GM12891 (cell line): Measurements from ENCODE around the gene PITRM1.
"Not testable (repeated sequence)": the region's sequence is repeated elsewhere in the genome, so short reads cannot be mapped to it uniquely, and the experiment has no call there.

Source experiments
- DNase-seq: peaks from one replicate; pipeline ENCODE4 v3.0.0; 2011; ENCODE audit warnings: low spot score; ENCODE audit not compliant: insufficient read length
- FAIRE-seq: peaks from 2 replicates; lab custom pipeline; 2011; peaks lifted over from hg19 to GRCh38; lab: Jason Lieb, UNC
- PAX5 ChIP-seq: IDR thresholded peaks from 2 replicates; pipeline ENCODE4 v1.6.1; 2011; ENCODE audit warnings: low read length, moderate library complexity, mild to moderate bottlenecking; ENCODE audit not compliant: insufficient read depth, severe bottlenecking
- POLR2A ChIP-seq: IDR thresholded peaks from 2 replicates; pipeline ENCODE4 v1.6.1; 2011; ENCODE audit warnings: low read depth, low read length, control low read depth
- POLR2AphosphoS5 ChIP-seq: IDR thresholded peaks from 2 replicates; pipeline ENCODE4 v1.6.1; 2011; ENCODE audit warnings: low read depth, low read length, control low read depth
- POU2F2 ChIP-seq: IDR thresholded peaks from 2 replicates; pipeline ENCODE4 v1.6.1; 2011; ENCODE audit warnings: low read depth, mild to moderate bottlenecking, control low read depth, low read length, moderate library complexity
- SPI1 ChIP-seq: IDR thresholded peaks from 2 replicates; pipeline ENCODE4 v1.6.1; 2011; ENCODE audit warnings: low read depth, low read length, control low read depth
- TAF1 ChIP-seq: IDR thresholded peaks from 2 replicates; pipeline ENCODE4 v1.6.1; 2011; ENCODE audit warnings: low read depth, low read length, control low read depth

PITRM1 gene

DNA sequence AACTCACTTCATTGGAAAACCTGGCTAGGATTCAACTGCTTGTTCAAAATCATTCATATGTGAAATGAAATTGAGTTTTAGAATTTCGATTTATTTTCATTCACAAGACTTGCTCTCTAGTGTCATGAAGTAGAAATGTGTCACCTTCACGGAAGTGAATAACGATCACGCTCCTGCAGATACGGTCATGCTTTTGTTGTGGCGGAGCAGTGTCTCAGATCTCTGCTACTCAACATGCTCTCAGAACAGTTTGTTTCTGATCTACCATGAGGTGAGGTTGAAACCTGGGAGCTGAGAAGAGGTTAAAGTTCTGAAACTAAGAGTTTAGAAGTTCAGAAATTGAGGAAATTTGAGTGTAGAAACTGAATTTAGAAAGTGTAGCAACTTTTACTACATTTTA, 13.8 kb upstream of the PITRM1 start:
- no peak for DNase-seq
- FAIRE-seq: no peak

GRCh38 chr10:3185386-3185785, 12.8 kb upstream of the PITRM1 start:
- DNase-seq (no peak), FAIRE-seq (no peak)
- TF ChIP-seq TAF1 (no peak), POU2F2 (no peak), SPI1 (no peak), PAX5 (no peak)

More for the DNA sequence above, 13.8 kb upstream of the PITRM1 start:
- TF ChIP-seq POU2F2 (no peak), PAX5 (no peak), POLR2A (no peak), SPI1 (no peak), POLR2AphosphoS5 (no peak), TAF1 (no peak)

DNA sequence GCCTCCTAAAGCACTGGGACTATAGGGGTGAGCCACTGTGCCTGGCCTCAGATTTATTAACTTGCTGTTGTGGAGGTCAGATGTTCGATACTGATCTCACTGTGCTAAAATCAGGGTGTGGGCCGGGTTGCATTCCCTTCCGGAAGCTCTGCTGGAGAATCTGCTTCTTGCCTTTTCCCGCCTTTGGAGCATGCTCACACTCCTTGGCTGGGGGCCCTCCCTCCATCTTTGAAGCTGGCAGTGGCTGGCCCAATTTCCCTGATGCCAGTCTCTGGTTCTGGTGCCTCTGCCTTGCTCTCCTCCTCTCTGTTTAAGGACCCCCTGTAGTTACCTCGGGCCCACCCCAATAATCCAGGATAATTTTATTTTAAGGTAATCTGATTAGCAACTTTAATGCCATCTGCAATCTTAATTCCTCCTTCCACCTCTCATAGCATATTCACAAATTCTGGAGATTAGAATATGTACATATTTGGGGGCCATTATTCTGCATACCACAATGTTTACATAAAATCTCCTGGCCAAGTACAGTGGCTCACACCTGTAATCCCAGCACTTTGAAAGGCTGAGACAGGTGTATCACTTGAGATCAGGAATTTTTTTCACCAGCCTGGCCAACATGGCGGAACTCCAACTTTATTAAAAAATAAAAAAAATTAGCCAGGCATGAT, 7.9 kb upstream of the PITRM1 start:
- DNase-seq (no peak), FAIRE-seq (no peak)
- no peak for TF ChIP-seq PAX5
- no peak for TF ChIP-seq POU2F2
- TF ChIP-seq POLR2A: no peak
- no peak for TF ChIP-seq TAF1
- no peak for TF ChIP-seq POLR2AphosphoS5
- no peak for TF ChIP-seq SPI1

DNA sequence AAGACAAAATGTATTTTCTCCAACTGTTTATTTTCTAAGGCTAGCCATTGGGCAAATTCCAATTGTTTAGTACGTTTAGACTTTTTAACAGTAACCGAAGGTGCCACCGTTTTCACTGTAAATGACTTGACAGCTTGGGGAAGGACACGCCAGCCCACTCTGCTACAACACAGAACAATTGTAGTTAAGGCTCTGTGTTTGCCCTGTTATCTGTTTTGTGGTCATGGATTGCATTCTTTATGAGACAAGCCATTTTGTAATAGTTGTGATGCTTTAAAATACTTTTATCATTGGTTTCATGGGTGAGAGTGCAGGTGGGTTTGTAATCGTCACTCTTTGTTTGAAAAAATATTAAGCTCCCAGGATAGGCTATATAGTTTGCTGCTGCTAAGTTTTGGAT, 6.6 kb upstream of the PITRM1 start:
- FAIRE-seq (no peak), DNase-seq (no peak)
- TF ChIP-seq TAF1 (no peak), POU2F2 (no peak), POLR2A (no peak), POLR2AphosphoS5 (no peak), SPI1 (no peak), PAX5 (no peak)

GRCh38 chr10:3178042-3178441, 5.5 kb upstream of the PITRM1 start:
- DNase-seq (no peak), FAIRE-seq (no peak)
- TF ChIP-seq SPI1: peak; percentile 84
- TF ChIP-seq POU2F2: no peak
- no peak for TF ChIP-seq POLR2AphosphoS5
- TF ChIP-seq PAX5: no peak
- TF ChIP-seq POLR2A: no peak
- no peak for TF ChIP-seq TAF1

GRCh38 chr10:3173171-3173878, 743 bp upstream of the PITRM1 start:
- FAIRE-seq (no peak), DNase-seq (peak; percentile 69)
- no peak for TF ChIP-seq POLR2A
- TF ChIP-seq POU2F2: no peak
- TF ChIP-seq POLR2AphosphoS5: no peak
- no peak for TF ChIP-seq PAX5
- TF ChIP-seq TAF1: no peak
- no peak for TF ChIP-seq SPI1

GRCh38 chr10:3172081-3172445, 519 bp downstream of the PITRM1 start:
- TF ChIP-seq POU2F2 (no peak), POLR2A (no peak), TAF1 (no peak), POLR2AphosphoS5 (no peak), PAX5 (no peak), SPI1 (no peak)
- DNase-seq (no peak), FAIRE-seq (no peak)

GRCh38 chr10:3171488-3171887, 1.1 kb downstream of the PITRM1 start:
- DNase-seq: not testable (repeated sequence)

DNA sequence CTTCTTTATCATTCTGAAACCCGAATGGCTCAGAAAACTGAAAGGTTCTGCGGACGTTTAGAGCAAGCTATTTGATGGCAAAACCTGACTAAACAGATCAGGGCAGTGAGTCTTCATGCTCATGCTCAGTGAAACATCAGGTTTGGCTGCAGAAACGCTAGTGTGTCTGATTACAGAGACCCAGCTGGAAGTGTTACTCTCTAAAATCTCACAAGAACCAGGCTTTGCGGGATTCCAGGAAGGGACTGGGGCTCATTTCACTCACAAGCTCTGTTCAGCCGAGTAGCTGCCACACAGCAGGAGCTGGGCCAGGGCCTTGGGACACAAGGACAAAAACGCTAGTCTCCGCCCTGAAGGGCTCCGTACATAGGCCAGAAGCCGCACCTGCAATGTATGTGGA, 2.9 kb downstream of the PITRM1 start:
- FAIRE-seq (no peak), DNase-seq (no peak)
- TF ChIP-seq TAF1 (no peak), POU2F2 (no peak), POLR2A (no peak), SPI1 (no peak), PAX5 (no peak), POLR2AphosphoS5 (no peak)

More at GRCh38 chr10:3171488-3171887, 1.1 kb downstream of the PITRM1 start:
- FAIRE-seq: not testable (repeated sequence)

- TF ChIP-seq PAX5: no peak
- TF ChIP-seq POLR2A: no peak
- TF ChIP-seq POLR2AphosphoS5: no peak
- FAIRE-seq (no peak), DNase-seq (no peak)
Observed at GRCh38 chr10:3169271-3169670, 3.3 kb downstream of the PITRM1 start.
